ENCODE measurements around the gene SLC25A25.
"Not testable (repeated sequence)": the region's sequence is repeated elsewhere in the genome, so short reads cannot be mapped to it uniquely, and the experiment has no call there.

The SLC25A25 gene

GRCh38 chr9:128127990-128128835 is 60.2 kb downstream of the SLC25A25 start:
- peak; percentile 61 to 92 for DNase-seq

- DNase-seq = no peak
Observed at GRCh38 chr9:128128836-128129590, 61.0 kb downstream of the SLC25A25 start.

GRCh38 chr9:128129976-128130590 is 62.1 kb downstream of the SLC25A25 start:
- DNase-seq = not testable (repeated sequence)

- DNase-seq = not testable (repeated sequence)
Observed at GRCh38 chr9:128130651-128131050, 62.6 kb downstream of the SLC25A25 start.

- DNase-seq = not testable (repeated sequence)
Observed at GRCh38 chr9:128131346-128131745, 63.3 kb downstream of the SLC25A25 start.

GRCh38 chr9:128132139-128132538 is 64.1 kb downstream of the SLC25A25 start:
- not testable (repeated sequence) for DNase-seq

- not testable (repeated sequence) for DNase-seq
Observed at GRCh38 chr9:128135561-128135960, 67.5 kb downstream of the SLC25A25 start.

- no peak for DNase-seq
Observed at GRCh38 chr9:128136816-128137793, 69.1 kb downstream of the SLC25A25 start.

- DNase-seq = no peak
Observed at GRCh38 chr9:128138001-128138400, 70.0 kb downstream of the SLC25A25 start.

- no peak for DNase-seq
Observed at GRCh38 chr9:128139621-128140020, 71.6 kb downstream of the SLC25A25 start.

- no peak for DNase-seq
Observed at GRCh38 chr9:128141604-128142003, 73.6 kb downstream of the SLC25A25 start.

- no peak for DNase-seq
Observed at GRCh38 chr9:128142061-128142460, 74.0 kb downstream of the SLC25A25 start.

GRCh38 chr9:128142596-128142995 is 74.6 kb downstream of the SLC25A25 start:
- no peak for DNase-seq

GRCh38 chr9:128143525-128144238 is 75.7 kb downstream of the SLC25A25 start:
- no peak for DNase-seq

- no peak for DNase-seq
Observed at GRCh38 chr9:128144239-128145181, 76.5 kb downstream of the SLC25A25 start.

- no peak for DNase-seq
Observed at GRCh38 chr9:128145536-128145935, 77.5 kb downstream of the SLC25A25 start.

- no peak for DNase-seq
Observed at GRCh38 chr9:128145951-128146351, 77.9 kb downstream of the SLC25A25 start.

- DNase-seq = no peak
Observed at GRCh38 chr9:128146591-128147120, 78.6 kb downstream of the SLC25A25 start.

GRCh38 chr9:128148509-128149000 is 80.5 kb downstream of the SLC25A25 start:
- no peak for DNase-seq

All from bone marrow (tissue), 2 donors.